ENCODE results near the gene ADAM10.

The ADAM10 gene

GRCh38 chr15:58755350-58755749 lies 5.8 kb upstream of the ADAM10 start:
- DNase-seq (ENCODE audit: low read depth) = no peak

DNA sequence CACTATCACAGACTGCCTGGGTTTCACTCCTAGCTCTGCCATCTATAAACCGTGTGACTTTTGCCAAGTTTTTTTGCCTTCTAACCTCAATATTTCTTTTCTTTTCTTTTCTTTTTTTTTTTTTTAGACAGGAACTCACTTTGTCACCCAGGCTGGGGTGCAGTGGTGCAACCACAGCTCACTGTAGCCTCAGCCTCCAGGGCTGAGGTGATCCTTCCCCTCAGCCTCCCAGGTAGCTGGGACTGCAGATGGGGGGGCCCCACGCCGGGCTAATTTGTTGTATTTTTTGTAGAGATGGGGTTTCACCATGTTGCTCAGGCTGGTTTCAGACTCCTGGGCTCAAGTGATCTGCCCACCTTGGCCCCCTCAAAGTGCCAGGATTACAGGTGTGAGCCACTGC lies 3.2 kb upstream of the ADAM10 start:
- DNase-seq (ENCODE audit: low read depth) = no peak

- DNase-seq (ENCODE audit: low read depth) = no peak
These were observed 515 bp downstream of the ADAM10 start for GRCh38 chr15:58748852-58749531.

DNA sequence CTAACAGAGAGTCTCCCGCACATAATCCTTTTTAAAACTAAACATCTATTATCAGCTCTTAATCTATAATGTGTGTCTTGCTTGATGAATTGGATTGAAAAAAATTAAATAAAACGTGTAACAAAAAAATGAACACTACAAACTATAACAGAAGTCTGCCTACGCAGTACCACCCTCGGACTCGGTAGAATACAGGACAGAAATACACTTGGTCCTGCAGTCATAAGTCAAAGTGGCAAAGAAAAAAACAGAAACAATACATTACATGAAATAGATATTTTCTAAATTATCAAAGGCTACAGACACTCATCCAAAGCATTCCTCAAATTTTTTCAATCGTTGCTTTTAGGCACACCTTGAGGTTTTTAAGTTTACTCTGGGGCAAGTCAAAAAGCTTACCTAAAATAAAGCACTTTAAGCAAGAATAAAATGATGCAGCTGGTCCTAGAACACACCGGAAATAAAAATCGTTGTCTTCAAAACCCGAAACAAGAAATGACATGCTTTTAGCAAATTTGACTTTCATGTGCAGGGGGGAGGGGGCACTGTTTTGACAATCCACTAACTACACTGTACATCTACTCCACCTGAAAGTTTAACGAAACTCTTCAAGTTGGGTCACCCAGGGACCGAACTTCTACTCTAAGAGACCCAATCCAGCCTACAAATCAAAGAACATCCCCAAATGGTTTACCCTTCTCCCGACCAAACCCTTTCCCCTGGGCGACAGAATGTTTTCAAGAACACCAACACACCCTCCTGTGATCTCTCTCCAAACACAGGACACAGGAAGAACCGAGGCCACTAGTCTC lies 1.3 kb downstream of the ADAM10 start:
- no peak for DNase-seq (ENCODE audit: low read depth)

DNA sequence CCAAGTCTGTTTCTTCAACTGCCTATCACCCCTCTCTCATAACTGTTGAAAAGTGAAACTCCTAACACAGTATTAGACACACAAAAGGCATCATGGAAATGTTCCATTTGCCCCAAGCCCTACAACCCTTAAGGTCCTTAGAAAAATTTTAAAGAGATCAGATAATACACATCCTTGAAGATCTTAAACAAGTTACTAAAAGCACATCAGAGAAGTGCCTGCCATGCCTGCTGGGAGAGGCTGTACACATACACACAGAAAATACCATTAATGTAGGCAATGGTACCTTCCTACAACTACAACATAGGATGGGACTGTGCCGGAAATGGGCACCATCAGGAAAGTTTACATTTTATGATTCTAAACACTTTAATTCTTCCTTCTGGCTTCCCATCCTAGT lies 3.3 kb downstream of the ADAM10 start:
- DNase-seq (ENCODE audit: low read depth) = no peak

DNA sequence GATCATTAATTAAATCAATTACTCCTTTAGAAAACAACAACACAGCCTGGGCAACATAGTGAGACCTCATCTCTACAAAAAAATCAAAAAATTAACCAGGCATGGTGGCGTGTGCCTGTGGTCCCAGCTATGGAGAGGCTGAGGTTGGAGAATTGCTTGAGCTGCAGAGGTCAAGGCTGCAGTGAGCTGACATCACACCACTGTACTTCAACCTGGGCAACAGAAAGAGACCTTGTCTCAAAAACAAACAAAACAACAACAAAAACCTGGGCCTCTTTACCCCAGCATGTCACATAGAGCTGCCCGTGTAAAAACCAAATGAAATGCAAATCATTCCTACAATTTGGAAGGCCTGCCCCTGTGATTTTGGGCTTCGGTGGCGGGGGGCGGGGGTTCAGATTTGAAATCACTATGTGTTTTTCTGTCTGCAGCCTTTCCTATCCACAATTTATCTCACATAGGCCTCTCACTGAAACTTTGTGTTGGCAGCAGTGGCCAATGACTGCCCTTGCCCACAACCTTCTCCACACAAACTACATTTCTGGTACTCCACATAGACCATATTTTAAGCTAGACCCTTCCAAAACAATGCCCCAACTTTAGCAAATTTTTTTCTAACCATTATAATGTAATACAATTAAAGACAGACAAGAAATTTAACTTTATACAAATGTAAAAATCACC lies 6.5 kb downstream of the ADAM10 start:
- DNase-seq (ENCODE audit: low read depth) = no peak

DNA sequence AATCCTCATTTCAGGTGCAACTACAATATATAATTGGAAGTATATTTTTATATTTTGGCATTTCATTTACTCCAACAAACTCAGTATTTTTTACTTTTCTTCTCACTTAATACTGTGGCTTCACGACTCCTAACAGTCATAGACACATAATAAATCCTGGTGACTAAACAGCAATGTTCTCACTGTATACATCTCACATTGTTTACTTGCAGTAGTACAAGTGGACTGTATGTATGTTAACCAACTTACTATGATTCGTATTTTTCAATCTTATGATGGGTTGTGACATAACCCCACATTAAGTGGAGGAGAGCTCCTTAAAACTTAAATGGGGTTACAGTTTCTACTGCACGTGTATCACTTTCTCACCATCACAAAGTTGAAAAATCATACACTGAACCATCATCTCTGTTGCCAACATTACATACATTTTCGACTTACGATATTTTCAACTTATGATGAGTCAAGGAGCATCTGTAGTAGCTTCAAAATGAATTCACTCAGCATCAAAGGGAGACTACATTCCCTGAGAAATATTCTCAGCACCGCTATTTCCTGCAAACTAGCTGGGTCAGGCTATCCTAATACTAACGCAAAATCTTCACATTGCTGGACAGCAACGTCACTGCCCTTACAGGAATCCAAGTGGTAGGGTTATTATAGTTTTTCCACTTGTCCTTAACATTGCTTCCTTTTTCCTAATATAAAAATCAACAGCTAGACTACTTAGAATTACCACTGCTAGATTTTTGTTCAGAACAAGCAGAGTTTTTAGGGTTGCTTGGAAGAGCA lies 7.3 kb downstream of the ADAM10 start:
- DNase-seq (ENCODE audit: low read depth) = no peak

GRCh38 chr15:58741032-58741431 lies 8.5 kb downstream of the ADAM10 start:
- no peak for DNase-seq (ENCODE audit: low read depth)

GRCh38 chr15:58740436-58740835 lies 9.1 kb downstream of the ADAM10 start:
- DNase-seq (ENCODE audit: low read depth) = no peak

GRCh38 chr15:58738046-58738707 lies 11.3 kb downstream of the ADAM10 start:
- no peak for DNase-seq (ENCODE audit: low read depth)

GRCh38 chr15:58737298-58737697 lies 12.2 kb downstream of the ADAM10 start:
- DNase-seq (ENCODE audit: low read depth) = no peak

DNA sequence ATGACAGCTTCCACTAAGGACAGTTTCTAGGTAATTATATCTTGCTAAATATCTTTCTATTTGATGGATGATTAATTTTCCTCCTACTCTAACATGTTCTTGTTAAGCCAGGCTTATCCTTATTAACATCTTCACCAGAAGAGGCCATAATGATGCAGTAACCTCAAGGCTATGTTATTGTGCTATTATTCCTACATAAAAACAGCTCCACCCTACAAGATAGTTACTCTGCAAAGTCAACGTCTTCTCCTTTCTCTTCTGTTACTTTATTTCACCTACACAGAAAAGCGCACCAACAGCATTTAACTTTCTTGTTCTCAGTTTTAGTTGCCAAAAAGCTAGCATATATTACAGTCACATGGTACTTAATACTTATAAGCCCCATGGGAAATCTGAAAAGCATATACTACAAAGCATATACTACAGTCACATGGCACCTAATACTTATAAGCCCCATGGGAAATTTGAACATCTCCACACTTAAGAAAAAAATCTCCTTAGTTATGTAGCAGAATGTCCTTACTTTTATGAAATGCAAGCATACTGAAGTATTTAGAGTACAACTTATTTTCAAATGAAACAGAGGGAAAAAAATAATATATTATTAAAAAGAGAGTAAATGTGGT lies 13.4 kb downstream of the ADAM10 start:
- DNase-seq (ENCODE audit: low read depth) = no peak

DNA sequence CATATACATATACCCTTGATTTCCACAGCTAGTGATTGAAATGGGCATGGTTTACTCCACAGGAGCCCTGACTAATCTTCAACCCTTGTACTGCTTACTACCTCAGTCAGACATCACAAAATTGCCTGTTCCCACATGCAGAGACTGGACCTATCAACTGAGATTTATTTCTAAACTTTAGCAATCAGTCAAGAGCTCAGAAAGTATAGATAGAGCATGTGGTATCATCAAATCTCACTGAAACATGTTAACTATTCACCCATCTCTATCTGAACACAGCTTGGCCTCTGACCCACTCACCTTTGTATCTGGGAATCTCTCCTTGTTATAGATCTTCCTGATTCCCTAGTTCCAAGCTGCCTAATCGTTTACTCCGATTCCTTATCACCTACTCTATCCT lies 14.6 kb downstream of the ADAM10 start:
- no peak for DNase-seq (ENCODE audit: low read depth)

DNA sequence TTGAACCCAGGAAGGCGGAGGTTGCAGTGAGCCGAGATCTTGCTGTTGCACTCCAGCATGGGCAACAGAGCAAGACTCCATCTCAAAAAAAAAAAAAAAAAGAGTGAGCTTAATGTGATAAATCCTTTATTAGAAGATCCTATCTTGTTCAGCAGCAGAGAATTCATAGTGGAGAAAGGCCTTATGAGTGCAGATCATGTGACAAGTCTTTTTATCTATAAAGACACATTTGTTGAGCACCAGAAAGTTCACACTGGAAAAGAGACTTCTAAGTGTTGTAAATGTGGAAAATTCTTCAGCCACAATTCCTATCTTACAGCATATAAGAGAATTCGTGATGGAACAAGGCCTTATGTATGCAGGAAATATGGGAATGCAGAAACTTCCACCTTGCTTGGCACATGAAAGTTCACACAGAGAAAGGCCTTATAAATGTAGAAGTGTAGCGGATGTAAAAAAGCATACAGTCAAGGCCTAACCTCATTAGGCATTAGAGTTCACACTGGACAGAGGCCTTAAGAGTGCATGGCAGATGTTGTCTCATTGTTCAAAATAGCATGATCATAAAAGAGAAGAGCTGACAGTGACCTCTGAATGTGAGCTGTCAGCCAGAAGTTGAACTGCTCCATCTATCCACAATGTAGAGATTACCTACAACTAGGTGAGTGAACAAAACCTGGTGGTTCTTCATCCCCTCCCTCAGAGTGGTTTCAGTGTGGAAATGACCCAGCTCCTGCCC lies 16.7 kb downstream of the ADAM10 start:
- no peak for DNase-seq (ENCODE audit: low read depth)

DNA sequence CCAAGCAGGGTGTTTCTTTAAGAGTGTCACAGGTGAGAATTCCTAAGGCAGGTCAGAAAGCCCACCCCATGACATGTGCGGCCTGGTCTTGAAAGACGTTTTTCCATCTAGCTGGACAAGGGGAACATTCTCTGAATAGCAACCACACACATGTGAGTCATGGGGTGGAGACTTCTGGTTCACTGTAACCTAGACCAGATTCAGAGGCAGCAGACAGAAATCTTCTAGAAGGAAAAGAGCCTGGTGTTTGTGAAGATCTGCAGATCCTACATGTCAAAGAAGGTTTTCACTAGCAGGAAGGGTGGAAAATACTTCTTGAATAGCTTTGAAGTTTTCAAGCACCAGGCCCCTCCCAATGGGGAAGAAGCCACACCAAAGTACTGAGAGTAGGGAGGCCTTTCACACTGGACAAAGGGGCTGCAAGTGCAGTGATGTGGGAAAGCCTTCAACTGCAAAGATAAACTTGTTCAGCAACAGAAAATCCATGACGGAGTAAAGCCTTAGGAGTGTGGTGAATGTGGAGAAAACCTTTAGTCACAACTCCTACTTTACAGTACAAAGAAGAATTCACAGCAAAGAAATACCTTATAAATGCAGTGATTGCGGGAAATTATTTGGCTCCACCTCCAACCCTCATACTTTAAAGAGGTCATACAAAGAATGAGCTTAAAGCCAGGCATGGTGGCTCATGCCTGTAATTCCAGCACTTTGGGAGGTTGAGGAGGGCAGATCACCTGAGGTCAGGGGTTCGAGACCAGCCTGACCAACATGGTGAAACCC lies 17.6 kb downstream of the ADAM10 start:
- no peak for DNase-seq (ENCODE audit: low read depth)

DNA sequence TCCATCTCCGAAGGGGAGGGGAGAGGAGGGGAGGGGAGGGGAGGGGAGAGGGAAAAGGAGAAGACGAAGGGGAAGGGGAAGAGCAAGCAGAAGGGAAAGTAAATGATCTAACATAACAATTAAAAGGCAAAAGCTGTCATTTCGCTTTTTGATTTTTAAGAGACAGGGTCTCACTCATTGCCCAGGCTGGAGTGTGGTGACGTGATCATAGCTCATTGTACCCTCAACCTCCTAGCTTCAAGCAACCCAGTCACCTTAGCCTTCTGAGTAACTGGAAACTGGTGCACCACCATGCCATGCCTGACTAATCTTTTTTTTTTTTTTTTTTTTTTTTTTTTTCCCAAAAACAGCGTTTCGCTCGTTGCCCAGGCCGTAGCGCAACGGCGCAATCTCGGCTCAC lies 22.6 kb downstream of the ADAM10 start:
- no peak for DNase-seq (ENCODE audit: low read depth)

- no peak for DNase-seq (ENCODE audit: low read depth)
These were observed 25.0 kb downstream of the ADAM10 start for GRCh38 chr15:58724466-58724865.

- no peak for DNase-seq (ENCODE audit: low read depth)
These were observed 32.1 kb downstream of the ADAM10 start for GRCh38 chr15:58717357-58717756.

- DNase-seq (ENCODE audit: low read depth) = no peak
These were observed 33.5 kb downstream of the ADAM10 start for GRCh38 chr15:58716027-58716426.

Measured in T-helper 22 cell (primary cell).